Effector CD4-positive, alpha-beta T cell (primary cell): Measurements from ENCODE around the gene ANKS1B.

Experiments used
- DNase-seq: peaks from one replicate; pipeline ENCODE4 v3.0.0-alpha.2; 2020

Gene ANKS1B

DNA sequence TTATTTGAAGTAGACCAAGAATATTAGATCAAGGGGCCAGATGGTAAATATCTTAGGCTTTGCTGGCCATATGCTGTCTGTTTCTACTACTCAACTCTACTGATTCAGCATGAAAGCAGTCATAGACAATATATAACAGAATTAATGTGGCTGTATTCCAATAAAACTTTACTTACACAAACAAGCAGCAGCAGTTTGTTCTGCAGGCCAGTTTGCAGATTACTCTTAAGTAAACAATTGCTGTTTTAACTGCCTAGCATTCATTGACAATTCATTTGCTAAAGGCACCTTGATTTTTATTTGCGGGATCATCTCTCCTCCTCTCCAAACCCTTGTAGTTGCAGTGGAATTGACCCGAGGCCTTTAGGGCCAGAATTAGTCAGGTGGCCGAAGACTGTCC is 431.3 kb downstream of the ANKS1B start:
- no peak for DNase-seq

DNA sequence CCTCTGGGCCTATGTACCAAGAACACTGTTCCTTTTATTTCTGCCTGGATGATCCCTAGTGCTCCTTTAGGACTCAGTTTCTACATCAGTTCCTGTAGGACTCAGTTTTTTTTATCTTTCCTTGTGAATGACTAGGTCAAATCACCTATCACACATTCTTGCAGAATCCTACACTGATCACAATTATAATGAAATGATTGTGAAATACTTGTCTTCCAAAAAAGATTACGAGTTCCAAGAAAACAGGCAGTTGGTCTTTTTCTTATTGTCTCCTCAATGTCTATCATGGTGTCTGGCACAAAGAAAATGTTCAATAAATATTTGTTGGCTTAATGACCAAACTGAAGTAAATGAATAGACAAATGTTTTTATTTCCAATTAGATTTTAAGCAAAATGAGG is 432.7 kb downstream of the ANKS1B start:
- no peak for DNase-seq

DNA sequence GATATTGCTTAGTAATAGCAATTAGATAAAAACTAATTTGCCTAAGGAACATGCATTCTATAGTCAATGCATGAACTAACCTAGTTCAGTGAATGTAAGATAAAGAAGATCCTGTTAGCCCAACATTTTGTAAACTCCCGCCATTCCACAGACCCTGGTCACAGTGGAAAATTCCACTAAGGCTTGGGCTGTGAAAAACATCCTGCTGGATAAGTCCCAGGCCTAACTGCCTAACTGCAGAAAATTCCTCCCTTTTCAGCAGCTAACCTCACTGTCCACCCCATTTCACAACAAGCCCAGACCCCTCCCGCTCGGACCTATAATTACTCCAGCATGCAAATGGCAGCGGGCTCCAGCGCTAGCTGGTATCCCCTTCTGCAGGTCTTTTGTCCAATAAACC is 435.1 kb downstream of the ANKS1B start:
- DNase-seq: no peak

DNA sequence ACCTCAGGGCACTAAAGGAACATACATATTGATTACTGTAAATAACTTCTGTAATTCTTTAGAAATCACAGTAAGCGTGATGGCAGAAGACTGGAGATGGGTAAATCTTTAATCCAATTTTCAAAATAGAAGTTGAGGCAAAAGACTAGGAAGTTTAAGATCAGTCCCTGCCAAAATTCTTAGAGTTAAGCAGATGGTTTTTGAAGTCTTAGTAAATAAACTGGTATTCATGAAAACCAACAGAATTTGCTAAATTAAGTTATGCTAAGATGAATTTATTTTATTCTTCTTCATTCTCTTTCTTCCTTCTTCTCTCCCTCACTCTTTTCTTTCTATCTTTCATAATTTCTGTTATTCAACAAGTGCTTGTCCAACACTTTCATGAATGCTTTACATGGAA is 435.5 kb downstream of the ANKS1B start:
- no peak for DNase-seq

DNA sequence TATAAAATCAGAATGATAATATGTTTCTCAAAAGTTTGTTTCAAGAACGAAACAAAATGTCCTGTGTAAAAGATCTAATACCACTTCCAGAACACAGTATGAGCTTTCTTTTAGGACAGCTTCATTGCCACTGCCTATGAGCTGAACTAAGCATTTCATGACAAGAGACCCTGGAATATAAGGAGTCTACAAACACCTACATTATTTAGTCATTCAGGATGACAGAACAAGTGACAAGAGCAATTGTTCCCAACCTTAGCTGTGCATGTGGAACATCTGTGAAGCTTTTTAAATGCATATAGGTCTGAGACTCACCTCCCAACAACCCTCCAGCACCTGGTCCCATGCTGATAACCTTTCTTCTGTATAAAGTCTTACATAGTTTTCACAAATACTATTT is 440.3 kb downstream of the ANKS1B start:
- no peak for DNase-seq

DNA sequence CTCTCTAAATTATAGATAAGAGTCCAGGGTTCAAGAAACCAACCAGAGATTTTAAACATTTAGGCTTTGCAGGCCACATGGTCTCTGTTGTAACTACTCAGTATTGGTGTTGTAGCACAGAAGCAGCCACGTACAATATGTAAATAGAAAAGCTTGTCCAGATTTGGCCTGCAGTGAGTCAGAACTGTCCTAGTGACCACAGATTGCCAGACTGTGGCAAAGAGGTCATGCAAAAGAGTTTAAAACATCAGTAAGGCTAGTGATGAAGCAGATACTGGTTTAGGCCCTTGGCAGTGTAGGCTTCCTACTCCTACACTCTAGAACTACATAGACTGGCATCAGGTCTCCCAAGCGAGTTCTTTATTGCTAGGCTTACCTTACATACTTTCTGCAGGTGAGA is 454.8 kb downstream of the ANKS1B start:
- DNase-seq: no peak

DNA sequence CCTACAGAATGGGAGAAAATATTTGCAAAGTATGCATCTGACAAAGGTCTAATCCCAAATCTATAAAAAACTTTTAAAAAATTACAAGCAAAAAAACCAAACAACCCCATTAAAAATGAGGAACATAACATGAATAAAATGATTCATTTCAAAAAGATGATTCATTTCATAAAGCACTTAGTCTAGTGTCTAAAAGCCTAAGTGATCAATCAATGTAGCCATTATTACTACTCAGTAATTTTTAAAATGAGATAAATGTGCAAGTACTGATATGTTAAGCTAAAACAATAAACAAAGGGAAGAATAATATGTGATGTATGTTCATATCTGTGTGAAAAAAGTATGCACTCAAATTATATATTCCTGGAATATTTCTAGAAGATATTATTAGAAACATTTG is 456.3 kb downstream of the ANKS1B start:
- DNase-seq: no peak

DNA sequence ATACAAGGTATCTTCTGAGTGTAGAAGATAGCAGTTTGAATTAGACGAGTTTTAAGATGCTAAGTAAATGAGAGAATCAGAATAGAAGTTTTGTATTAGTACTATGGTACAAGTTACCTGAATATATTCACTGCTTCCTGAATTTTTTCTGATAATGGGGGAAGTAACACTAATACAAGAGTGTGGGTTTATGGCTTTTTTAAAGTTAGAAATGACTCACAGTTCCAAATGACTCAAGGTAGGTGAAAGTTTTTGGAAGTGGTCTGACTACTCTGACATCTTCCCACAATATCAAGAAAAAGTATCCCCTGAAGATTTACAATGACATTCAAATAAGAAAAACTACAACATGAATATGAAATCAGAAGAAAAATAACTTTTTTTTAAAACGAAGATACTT is 460.9 kb downstream of the ANKS1B start:
- no peak for DNase-seq

DNA sequence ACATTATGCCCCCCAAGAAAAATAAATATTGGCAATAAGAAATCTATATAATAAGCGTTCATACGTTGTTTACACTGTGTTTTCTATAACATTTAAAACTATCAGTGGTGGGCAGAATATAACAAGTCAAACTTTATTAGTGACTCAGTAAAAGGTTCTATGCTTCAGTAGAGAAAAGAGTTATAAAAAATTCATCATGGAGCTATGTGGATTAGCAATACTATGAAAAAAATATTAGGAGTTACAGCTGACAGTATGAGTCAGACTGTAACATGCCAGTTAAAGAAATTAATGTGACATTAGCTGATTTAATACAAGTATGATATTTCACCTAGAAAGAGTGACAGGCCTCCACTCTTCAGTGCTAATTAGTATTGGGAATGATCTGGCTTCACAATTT is 462.3 kb downstream of the ANKS1B start:
- no peak for DNase-seq

DNA sequence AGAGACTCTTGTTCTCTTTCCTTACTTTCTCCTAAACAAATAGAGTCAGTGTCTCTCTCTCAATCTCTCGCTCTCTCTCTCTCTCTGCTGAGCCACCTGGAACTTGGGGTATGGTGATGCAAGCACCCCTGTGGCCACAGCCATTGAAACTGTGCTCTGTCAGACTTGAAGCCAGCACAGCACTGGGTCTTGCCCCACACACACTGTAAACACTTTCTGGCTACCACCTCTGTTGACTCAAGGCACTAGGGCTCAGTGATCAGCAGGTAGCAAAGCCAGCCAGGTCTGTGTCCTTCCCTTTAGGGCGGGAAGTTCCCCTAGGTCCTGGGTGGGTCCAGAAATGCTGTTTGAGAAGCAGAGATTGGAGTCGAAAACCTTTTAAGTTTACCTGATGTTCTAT is 463.1 kb downstream of the ANKS1B start:
- DNase-seq: no peak

DNA sequence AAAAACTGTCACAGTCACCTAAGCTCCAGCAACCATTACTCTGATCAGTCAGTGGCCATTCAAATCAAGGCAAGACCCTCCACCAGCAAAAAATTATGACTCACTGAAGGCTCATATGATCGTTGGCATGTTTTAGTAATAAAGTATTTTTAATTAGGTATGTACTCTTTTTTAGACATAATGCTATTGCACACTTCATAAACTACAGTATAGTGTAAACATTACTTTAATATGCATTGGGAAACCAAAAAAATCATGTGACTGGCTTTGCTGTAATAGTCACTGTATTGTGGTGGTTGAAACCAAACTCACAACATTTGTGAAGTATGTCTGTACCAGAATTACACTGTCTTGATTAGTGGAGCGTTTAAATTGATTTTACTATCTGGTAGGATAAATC is 471.7 kb downstream of the ANKS1B start:
- DNase-seq: no peak

DNA sequence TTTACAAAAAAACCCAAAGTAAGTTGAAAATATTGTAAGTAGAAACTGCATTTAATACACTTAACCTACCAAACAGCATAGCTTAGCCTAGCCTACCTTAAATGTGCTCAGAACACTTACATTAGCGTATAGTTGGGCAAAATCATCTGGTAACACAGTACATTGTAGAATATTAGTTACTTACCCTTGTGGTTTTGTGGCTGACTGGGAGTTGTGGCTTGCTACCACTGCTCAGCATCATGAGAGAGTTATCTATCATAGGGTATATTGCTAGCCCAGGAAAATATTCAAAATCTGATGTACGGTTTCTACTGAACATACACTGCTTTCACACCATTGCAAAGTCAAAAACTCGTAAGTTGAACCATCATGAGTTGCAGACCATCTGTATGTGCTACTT is 478.9 kb downstream of the ANKS1B start:
- no peak for DNase-seq

DNA sequence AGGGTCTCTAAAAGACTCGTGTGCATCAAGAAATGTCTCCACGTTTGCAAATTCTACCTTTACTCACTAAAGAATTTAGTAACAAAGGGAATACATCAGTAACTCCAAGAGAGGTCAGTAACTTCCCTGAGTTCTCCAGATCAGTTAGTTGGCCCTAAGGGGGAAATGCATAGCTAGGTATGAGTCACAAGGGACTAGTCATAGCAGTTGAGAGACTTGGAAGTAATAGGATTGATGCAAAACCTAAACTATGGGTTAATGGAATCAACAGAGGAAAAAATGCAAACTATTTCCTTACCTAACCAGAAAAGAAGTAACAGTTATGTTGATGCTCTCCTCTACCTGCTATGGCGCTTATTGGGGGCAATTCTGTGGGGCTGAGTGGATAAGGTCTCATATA is 486.0 kb downstream of the ANKS1B start:
- DNase-seq: no peak

DNA sequence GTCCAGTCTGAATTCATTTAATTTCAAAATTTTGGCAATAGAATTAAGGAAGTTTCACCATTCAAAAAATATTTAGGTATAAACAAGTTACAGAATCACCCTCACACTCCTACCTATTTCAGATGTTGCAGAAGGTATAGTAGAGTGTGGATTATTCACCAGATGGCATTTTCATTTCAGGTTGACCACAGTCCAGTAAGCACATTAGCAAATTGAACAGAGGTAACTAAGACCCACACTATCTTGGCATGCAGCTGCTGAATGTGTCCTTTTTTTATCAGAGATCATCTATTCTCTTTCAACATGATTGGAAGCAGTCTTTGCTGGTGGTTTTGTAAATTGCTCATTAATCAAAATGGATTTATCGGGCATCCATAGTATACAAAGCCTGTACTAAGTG is 488.9 kb downstream of the ANKS1B start:
- no peak for DNase-seq

DNA sequence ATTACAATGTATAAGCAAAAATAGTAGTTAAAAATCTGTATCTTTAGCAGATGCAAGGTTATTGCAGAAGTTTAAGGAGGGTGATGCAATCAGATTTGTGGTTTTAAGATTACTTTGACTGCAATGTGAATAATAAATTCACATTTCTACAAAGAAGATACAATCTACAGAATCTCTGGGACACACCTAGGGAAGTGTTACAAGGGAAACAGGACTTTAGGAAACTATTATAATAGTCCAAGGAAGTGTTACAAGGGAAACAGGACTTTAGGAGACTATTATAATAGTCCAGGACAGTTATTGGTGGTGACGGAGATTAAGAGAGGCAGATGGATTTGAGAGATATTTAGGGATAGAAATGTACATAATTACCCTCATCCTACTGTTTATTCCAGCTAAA is 491.5 kb downstream of the ANKS1B start:
- DNase-seq: no peak

DNA sequence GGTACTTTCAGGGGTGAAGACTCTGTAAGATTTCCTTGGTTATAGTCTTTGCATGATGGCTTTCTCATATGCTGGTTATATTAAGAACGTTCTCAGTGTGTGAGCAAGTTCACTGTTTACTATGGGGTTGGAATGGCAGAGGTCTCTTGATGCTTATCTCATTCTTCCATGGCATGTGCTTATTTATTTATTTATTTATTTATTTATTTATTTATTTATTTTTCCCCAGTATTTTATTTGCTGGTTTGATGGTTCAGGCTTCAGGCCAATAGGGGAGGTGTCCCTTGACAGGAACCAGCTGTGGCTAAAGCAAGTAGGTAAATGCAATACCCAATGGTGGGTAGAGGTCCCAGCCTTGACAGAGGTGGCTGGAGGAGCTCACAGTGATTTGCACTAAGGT is 498.5 kb downstream of the ANKS1B start:
- no peak for DNase-seq

DNA sequence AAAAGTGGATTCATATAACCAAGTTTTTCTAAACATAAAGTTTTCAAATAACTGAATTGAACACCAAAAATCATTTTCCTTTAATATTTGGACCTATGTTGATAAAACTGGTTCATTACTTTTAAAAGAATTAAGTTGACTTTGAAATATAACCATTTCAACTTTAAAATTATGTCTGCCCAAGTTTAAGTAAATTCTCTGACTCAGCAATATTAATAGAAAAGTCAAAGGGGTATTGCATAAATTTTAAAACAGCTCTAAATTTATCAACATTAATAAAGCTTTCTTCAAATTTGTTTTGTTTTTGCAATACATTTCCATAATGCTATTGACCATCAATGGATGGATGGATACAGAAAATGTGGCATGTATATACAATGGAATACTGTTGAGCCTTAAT is 505.6 kb downstream of the ANKS1B start:
- DNase-seq: no peak

DNA sequence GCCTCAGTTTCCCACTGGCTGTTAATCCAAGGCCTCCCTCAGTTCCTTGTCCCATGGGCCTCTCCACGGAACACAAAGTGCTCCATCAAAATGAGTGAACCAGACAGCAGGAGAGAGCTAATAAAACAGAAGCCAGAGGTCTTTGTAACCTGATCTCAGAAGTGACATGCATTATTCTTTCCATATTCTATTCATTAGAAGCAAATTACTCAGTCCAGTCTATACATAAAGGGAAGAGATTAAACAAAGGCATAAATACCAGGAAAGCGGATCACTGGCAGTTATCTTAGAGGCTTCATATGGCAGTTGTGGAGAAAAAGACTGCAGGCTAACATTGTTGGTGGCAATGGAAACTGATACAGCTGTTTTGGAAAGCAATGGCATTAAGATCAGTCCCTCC is 507.8 kb downstream of the ANKS1B start:
- no peak for DNase-seq

DNA sequence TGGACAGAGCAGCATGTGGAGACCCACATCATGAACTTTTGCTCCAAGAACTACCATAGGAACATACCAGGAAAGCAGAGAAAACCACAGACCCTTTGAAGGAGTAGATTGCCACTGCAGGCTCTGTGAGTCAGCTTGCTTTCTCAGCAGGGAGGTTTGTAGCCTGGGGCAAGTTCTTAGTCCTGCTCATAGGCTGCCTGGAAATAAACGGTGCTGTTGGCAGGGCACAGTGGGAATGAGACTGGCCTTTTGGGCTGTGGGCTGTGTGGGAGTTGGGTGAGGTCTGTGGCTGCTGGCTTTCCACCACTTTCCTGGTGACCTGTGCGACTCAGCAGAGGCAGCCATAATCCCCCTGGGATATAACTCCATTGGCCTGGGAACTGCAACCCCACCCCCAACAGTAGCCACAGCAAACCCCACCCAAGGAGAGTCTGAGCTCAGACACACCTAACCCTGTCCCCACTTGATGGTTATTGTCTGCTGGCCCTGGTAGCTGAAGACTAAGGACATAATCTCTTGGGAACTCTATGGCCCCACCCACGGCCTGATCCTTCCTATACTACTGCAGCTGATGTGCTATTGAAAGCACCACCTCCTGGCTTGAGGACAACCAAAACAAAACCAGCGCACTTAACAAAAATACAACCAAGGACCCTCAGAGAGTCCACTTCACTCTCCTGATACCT is 529.2 kb downstream of the ANKS1B start:
- no peak for DNase-seq

DNA sequence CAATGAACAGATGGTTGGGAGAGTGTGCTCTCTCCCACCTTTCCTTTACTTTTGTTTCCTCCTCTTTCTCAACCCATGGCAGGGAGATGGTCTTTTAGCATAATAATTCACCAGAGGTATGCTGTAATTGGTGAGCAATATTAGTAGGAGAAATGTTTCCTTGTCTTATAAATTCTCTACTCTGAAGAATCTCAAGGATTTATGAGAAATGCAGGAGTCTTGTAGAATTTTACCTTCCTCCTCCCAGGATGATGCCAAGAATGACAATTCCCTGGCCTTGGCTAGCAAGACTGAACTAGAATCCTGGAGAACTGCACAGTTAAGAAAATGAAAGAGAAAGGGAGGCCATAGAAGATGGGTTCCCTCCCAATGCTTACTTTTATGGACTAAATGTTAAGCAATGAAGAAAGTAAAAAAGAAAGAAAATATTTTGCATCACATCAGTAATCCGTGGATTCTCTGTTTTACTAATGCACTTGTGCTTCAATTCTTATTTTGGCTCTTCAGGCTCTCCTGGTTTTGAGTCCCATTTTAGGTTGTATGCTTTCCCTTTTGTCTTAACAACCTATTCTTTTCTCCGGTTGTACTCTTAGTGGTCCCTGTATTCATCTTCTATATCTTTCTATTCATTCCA is 530.1 kb downstream of the ANKS1B start:
- no peak for DNase-seq

DNA sequence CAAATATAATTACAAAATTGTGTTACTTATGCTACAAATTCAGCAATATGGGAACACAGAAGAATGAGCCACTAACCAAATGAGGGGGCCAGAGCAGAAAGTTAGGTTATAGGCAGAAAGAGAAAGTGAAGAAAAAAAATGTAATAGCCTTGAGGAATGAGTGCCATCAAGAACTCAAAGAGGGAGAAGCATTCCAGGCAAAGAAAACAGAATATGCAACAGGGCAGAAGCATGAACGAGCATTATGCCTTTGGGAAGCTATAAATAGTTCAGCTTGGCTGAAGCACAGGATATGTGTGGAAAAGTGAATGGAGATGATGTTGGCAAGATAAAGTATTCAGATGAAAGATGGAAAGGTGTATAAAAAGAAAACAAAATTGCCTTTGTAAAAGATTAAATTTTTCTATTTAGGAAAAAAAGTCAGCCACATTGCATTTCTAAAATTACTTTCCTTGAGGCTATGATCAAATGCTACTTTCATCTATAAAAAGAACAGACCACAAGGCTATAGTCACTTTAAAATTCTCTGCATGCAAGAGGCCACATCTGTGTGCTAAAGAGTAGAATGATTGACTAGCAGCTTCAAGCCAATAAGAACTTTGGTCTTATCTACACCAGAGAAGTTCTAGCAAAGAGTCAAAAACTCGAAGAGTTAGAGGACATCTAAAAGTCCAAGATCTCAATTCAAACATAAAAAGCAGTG is 530.7 kb downstream of the ANKS1B start:
- no peak for DNase-seq

DNA sequence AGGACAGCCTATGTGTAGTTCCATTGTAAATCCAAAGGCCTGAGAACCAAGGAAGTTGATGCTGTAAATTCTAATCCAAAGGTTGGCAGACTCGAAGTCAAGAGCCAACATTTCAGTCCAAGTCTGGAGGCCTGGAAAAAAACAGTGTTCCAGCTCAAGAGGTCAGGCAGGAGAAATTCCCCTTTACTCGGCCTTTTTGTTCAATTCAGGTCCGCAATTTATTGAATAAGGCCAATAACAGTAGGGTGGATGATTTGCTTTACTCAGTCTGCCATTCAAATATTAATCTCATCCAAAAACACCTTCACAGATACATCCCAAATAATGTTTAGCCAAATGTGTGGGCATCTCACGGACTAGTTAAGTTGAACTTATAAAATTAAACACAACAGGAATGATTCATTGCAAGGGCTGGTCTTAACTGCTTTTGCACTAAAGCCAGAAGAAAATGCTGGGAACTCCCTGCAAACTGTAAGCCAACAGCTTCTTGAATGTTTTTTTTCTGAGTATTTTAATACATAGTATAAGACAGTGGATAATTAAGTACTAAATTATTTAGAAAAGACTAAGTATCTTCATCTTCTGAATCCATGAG is 534.6 kb downstream of the ANKS1B start:
- DNase-seq: no peak

DNA sequence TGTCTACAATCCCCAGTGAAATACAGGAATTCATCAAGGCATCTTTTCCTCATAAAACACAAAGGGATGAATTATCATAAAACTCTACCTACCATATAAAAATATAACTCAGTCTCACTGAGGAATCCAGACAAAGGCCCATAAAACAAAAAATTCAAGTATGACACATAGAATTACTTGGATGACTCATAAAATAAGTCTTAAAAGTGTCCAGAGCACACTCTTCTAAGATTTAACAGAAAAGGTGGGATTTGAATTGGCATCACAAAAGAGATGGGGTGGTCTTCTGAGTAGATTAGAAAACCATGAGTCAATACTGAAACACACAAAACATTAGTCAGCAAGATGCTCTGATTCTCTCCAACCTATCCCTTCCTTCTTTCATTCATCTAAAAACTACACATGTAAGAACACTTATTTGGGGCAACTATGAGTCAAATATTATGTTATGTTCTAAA is 539.8 kb downstream of the ANKS1B start:
- no peak for DNase-seq

DNA sequence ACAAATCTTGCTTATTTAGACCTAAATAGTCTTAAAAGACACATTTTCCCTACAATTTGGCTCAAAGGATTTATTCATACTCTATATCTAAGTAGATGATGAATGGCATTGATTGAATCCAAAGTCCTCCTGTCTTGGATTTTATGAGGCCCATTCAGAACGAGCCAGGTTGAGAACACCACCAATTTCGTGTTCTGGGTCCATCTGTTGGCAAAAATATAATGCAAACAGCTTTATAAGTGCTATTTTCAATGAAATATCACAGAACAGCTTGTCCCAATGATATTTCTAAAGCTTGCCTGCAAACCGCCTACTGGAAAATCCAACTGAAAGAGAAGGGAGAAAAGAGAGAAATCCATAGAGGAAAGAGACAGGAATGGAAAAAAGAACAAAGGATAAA is 542.0 kb downstream of the ANKS1B start:
- DNase-seq: no peak
